HepG2 (cell line): ENCODE results near the gene PCYOX1L. TPM values are rescaled to one million over a fixed set of nuclear protein-coding genes. Genes with fewer than 3 reads are reported as not detected.

Experiments used
- ATAC-seq: fragments of 200-7000 bp; cut with Tn5 transposase; 3 replicates; pipeline ENCODE4 v1.9.1; 2020; ENCODE audit warnings: mild to moderate bottlenecking, moderate library complexity
- BruUV-seq: library from RNA; stranded (reverse); fragments of 400-500 nt; replicated peaks from 2 replicates; lab custom pipeline; 2021; lab: Mats Ljungman, UMichigan
- CTCF ChIA-PET: fragments of 300-600 bp; formaldehyde crosslinking; extraction: SDS; loops from one replicate; lab custom pipeline; 2021; ENCODE audit warnings: low total read pairs, inconsistent platforms, low intra/inter-chr PET ratio; lab: Yijun Ruan, JAX
- POLR2A ChIA-PET: fragments of 350-600 bp; sonication (Branson Sonifier 250); formaldehyde crosslinking; loops from one replicate; lab custom pipeline; 2020; ENCODE audit warnings: antibody characterized with exemption, inconsistent platforms; lab: Yijun Ruan, JAX
- DNase-seq: peaks from one replicate; pipeline ENCODE4 v3.0.0-alpha.2; 2015; ENCODE audit warnings: low spot score
- FAIRE-seq: peaks from 3 replicates; lab custom pipeline; 2011; peaks lifted over from hg19 to GRCh38; lab: Jason Lieb, UNC
- H2AFZ ChIP-seq: one replicate; pipeline ENCODE4 v1.6.1; 2011; ENCODE audit warnings: low read length, inconsistent platforms
- H3K27ac ChIP-seq: fragments of 300-600 bp; 3 replicates; pipeline ENCODE4 v1.8.0; 2011; ENCODE audit warnings: mixed run types, mild to moderate bottlenecking, mixed read lengths, low read length, inconsistent platforms; ENCODE audit not compliant: insufficient read depth; ENCODE audit errors: extremely low read length
- H3K27me3 ChIP-seq, 2 experiments: fragments of 200-600 bp in 1 of 2; 2 replicates in 1 of 2; 3 replicates in 1 of 2; pipeline versions ENCODE4 v1.6.0 to v1.8.0; 2011; ENCODE audit warnings: low read length in 2 of 2, mild to moderate bottlenecking in 2 of 2, moderate library complexity in 2 of 2, inconsistent platforms in 1 of 2; ENCODE audit not compliant: insufficient read depth in 2 of 2, control insufficient read depth in 1 of 2
- H3K36me3 ChIP-seq, 2 experiments: fragments of 200-600 bp in 1 of 2; replicated peaks in 1 of 2; 2 replicates in 1 of 2; 3 replicates in 1 of 2; pipeline versions ENCODE4 v1.5.1 to v1.8.0; 2011; ENCODE audit warnings: low read length in 2 of 2, inconsistent platforms in 1 of 2; ENCODE audit not compliant: insufficient read depth in 2 of 2, control insufficient read depth in 1 of 2
- H3K4me1 ChIP-seq: 2 replicates; pipeline ENCODE4 v1.5.1; 2012; ENCODE audit warnings: low read length, inconsistent platforms; ENCODE audit not compliant: insufficient read depth
- H3K4me2 ChIP-seq: 2 replicates; pipeline ENCODE4 v1.6.0; 2011; ENCODE audit warnings: low read depth, low read length, inconsistent platforms
- H3K4me3 ChIP-seq, 3 experiments: fragments of 200-600 bp in 1 of 3; sonication (generic), shearing (Covaris generic) in 1 of 3; replicated peaks in 1 of 3; 2 replicates each; pipeline ENCODE4 v1.5.1; 2011 to 2016; ENCODE audit warnings: low read length in 3 of 3, inconsistent platforms in 2 of 3, low read depth in 2 of 3, mild to moderate bottlenecking in 2 of 3, control low read depth in 1 of 3, mixed read lengths in 1 of 3; ENCODE audit not compliant: insufficient read depth in 1 of 3
- H3K79me2 ChIP-seq: one replicate; pipeline ENCODE4 v1.6.1; 2011; ENCODE audit warnings: low read length, inconsistent platforms; ENCODE audit not compliant: insufficient read depth
- H3K9ac ChIP-seq: 2 replicates; pipeline ENCODE4 v1.6.0; 2011; ENCODE audit warnings: mild to moderate bottlenecking, low read depth, low read length, inconsistent platforms; ENCODE audit not compliant: insufficient read depth
- H3K9me3 ChIP-seq: 2 replicates; pipeline ENCODE4 v1.5.1; 2012; ENCODE audit warnings: mild to moderate bottlenecking, low read length
- H4K20me1 ChIP-seq: 2 replicates; pipeline ENCODE4 v1.6.0; 2011; ENCODE audit warnings: inconsistent platforms, mild to moderate bottlenecking, low read length, moderate library complexity; ENCODE audit not compliant: insufficient read depth
- CEBPG ChIP-seq: IDR thresholded peaks from 2 replicates; pipeline ENCODE4 v1.6.1; 2016
- CTCF ChIP-seq: sonication (generic); formaldehyde crosslinking; IDR thresholded peaks from 2 replicates; pipeline ENCODE4 v1.5.0; 2020; ENCODE audit warnings: mild to moderate bottlenecking, missing genetic modification reagents, moderate library complexity
- HDAC2 ChIP-seq: sonication (generic); formaldehyde crosslinking; IDR thresholded peaks from 2 replicates; pipeline ENCODE4 v1.4.0; 2020; ENCODE audit warnings: missing genetic modification reagents
- HES4 ChIP-seq: sonication (generic); formaldehyde crosslinking; IDR thresholded peaks from 2 replicates; pipeline ENCODE4 v1.9.0; 2021; ENCODE audit warnings: mild to moderate bottlenecking, missing genetic modification reagents, borderline replicate concordance
- HNRNPK ChIP-seq: fragments of 200-400 bp; formaldehyde crosslinking; IDR thresholded peaks from 2 replicates; pipeline ENCODE4 v1.6.1; 2018; ENCODE audit warnings: low read length, low read depth, moderate library complexity, mild to moderate bottlenecking; ENCODE audit not compliant: poor library complexity, severe bottlenecking
- ISL2 ChIP-seq: sonication (generic); formaldehyde crosslinking; IDR thresholded peaks from 2 replicates; pipeline ENCODE4 v1.5.0; 2020; ENCODE audit warnings: missing genetic modification reagents
- PAX8 ChIP-seq: sonication (generic); formaldehyde crosslinking; IDR thresholded peaks from 2 replicates; pipeline ENCODE4 v1.8.0; 2022; ENCODE audit warnings: mild to moderate bottlenecking, missing genetic modification reagents, borderline replicate concordance
- PITX1 ChIP-seq: sonication (generic); formaldehyde crosslinking; IDR thresholded peaks from 2 replicates; pipeline ENCODE4 v1.5.1; 2020; ENCODE audit warnings: mild to moderate bottlenecking, missing genetic modification reagents
- SKI ChIP-seq: fragments of 450-650 bp; IDR thresholded peaks from one replicate; pipeline ENCODE4 v1.6.1; 2018; ENCODE audit warnings: mild to moderate bottlenecking; ENCODE audit not compliant: partially characterized antibody
- SRSF4 ChIP-seq: fragments of 200-400 bp; formaldehyde crosslinking; IDR thresholded peaks from one replicate; pipeline ENCODE4 v1.6.1; 2018; ENCODE audit warnings: mild to moderate bottlenecking, low read depth, low read length, moderate library complexity; ENCODE audit not compliant: poor library complexity, severe bottlenecking
- TCF7L2 ChIP-seq: IDR thresholded peaks from 2 replicates; pipeline ENCODE4 v1.6.1; 2011; ENCODE audit warnings: mild to moderate bottlenecking, low read depth, low read length, moderate library complexity
- ZSCAN20 ChIP-seq: sonication (generic); formaldehyde crosslinking; IDR thresholded peaks from 2 replicates; pipeline ENCODE4 v1.4.0; 2020; ENCODE audit warnings: missing genetic modification reagents, mild to moderate bottlenecking, borderline replicate concordance
- WGBS: methylation state at CpG from one replicate; pipeline ENCODE4 v1.1.6; 2017; ENCODE audit warnings: low lambda C conversion rate; 5-methylcytosine and 5-hydroxymethylcytosine counted together
- in situ Hi-C: cut with HindIII; loops from 2 replicates; pipeline ENCODE4 v1.10.0; 2017; ENCODE audit warnings: low pct_unique_long_range_greater_than_20kb; ENCODE audit not compliant: extremely low pct_ligation_motif_present
- intact Hi-C: fragments of 100-400 bp; cut with micrococcal nuclease; formaldehyde crosslinking; loops from one replicate; pipeline ENCODE4 v1.10.0; 2022; ENCODE audit not compliant: unreplicated experiment
- polyA plus RNA-seq, 8 experiments: library from polyadenylated mRNA; depleted of rRNA in 3 of 8; stranded (reverse) in 7 of 8; unstranded in 1 of 8; fragments of >200 nt; fragmentation: Illumina TruSeq in 4 of 8; extraction: Trizol in 4 of 8; gene quantifications; 2 replicates each; pipeline versions ENCODE4 v1.2.1 to v1.2.3, GENCODE V29; 2011 to 2016; ENCODE audit warnings: low read depth in 4 of 8, missing spikeins in 1 of 8, mixed read lengths in 1 of 8; ENCODE audit not compliant: insufficient read depth in 1 of 8
- total RNA-seq, 5 experiments: library from RNA; depleted of rRNA; stranded (reverse); fragments of >200 nt; fragmentation: Illumina TruSeq; extraction: Trizol; gene quantifications; 2 replicates each; pipeline ENCODE4 v1.2.3, GENCODE V29; 2016; ENCODE audit warnings: low read depth in 1 of 5
- TF ChIP-seq, protein P1 (sequence below): sonication (generic); formaldehyde crosslinking; IDR thresholded peaks from 2 replicates; pipeline ENCODE4 v1.5.0; 2020; ENCODE audit warnings: mild to moderate bottlenecking, low read depth, missing genetic modification reagents, borderline replicate concordance
- TF ChIP-seq, protein P2 (sequence below): IDR thresholded peaks from 2 replicates; pipeline ENCODE4 v1.6.1; 2016; ENCODE audit warnings: low read depth, missing genetic modification reagents, missing compliant biosample characterization
- TF ChIP-seq, protein P3 (sequence below): sonication (generic); formaldehyde crosslinking; IDR thresholded peaks from 2 replicates; pipeline ENCODE4 v1.9.0; 2021; ENCODE audit warnings: missing genetic modification reagents, borderline replicate concordance

PCYOX1L gene
- total and polyA plus RNA-seq, 2 of the 13 experiments (the other 11 are each of a cell fraction or from before 2014, with no cell fraction given), result 1.00 to 3.7 TPM

DNA sequence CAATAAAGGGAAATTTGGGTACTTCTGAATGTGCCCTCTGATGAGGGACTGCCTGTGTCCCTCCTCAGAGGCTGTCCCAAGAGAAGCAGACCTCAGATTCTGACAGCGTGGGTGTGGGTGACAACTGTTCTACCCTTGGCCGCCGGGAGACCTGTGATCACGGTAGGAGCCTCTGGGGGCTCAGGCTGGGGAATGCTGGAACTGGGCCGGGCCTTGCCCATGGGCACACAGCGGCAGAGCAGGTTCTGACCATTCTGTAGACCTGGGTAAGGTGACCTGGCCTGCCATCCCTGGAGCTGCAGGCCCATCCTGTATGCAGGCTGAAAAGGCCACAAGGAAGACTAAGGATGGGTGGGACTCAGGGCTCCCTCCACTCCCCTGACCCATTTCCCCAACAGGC, 42.1 kb upstream of the PCYOX1L start:
- ChIA-PET POLR2A (no interaction called here), CTCF (interaction anchor here (1.8 to 2.3 kb wide), 2 partner anchors 52 to 249 kb away, joined by 4 to 12 read pairs; no protein-coding TSS in a partner anchor)
- in situ Hi-C loops (no loop called here), intact Hi-C loops (loop anchor here (2.0 kb wide), 1 partner anchor 249 kb away; no protein-coding TSS in a partner anchor)
- Histone ChIP-seq H4K20me1 (no peaks in the 10 kb centered on the region), H3K27me3 (no peaks in the 10 kb centered on the region; a peak in 1 of 5 replicates), H3K27ac (no peak overlapping the region), H3K9ac (no peak overlapping the region), H3K4me2 (no peak overlapping the region), H3K4me1 (peaks cover 17% of the 10 kb centered on the region), H3K4me3 (no peak overlapping the region), H3K79me2 (no peaks in the 10 kb centered on the region), H3K9me3 (no peaks in the 10 kb centered on the region), H2AFZ (no peak overlapping the region), H3K36me3 (no peaks in the 10 kb centered on the region)
- no peak for ATAC-seq
- 40% methylated on average over 4 of the region's 6 CpGs for WGBS
- no TSS peak for BruUV-seq
- FAIRE-seq, result no peak
- DNase-seq, result no peak
- TF ChIP-seq HNRNPK (no peak), CTCF (no peak), HDAC2 (no peak), PAX8 (CRISPR knock-in tag) (no peak), SRSF4 (no peak), CEBPG (CRISPR knock-in tag) (no peak), PITX1 (CRISPR knock-in tag) (no peak), TCF7L2 (no peak), SKI (no peak), ISL2 (CRISPR knock-in tag) (no peak), HES4 (CRISPR knock-in tag) (no peak), ZSCAN20 (CRISPR knock-in tag) (no peak)
- TF ChIP-seq, protein P1, sequence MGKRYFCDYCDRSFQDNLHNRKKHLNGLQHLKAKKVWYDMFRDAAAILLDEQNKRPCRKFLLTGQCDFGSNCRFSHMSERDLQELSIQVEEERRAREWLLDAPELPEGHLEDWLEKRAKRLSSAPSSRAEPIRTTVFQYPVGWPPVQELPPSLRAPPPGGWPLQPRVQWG (CRISPR knock-in tag), result no peak
- TF ChIP-seq, protein P2, sequence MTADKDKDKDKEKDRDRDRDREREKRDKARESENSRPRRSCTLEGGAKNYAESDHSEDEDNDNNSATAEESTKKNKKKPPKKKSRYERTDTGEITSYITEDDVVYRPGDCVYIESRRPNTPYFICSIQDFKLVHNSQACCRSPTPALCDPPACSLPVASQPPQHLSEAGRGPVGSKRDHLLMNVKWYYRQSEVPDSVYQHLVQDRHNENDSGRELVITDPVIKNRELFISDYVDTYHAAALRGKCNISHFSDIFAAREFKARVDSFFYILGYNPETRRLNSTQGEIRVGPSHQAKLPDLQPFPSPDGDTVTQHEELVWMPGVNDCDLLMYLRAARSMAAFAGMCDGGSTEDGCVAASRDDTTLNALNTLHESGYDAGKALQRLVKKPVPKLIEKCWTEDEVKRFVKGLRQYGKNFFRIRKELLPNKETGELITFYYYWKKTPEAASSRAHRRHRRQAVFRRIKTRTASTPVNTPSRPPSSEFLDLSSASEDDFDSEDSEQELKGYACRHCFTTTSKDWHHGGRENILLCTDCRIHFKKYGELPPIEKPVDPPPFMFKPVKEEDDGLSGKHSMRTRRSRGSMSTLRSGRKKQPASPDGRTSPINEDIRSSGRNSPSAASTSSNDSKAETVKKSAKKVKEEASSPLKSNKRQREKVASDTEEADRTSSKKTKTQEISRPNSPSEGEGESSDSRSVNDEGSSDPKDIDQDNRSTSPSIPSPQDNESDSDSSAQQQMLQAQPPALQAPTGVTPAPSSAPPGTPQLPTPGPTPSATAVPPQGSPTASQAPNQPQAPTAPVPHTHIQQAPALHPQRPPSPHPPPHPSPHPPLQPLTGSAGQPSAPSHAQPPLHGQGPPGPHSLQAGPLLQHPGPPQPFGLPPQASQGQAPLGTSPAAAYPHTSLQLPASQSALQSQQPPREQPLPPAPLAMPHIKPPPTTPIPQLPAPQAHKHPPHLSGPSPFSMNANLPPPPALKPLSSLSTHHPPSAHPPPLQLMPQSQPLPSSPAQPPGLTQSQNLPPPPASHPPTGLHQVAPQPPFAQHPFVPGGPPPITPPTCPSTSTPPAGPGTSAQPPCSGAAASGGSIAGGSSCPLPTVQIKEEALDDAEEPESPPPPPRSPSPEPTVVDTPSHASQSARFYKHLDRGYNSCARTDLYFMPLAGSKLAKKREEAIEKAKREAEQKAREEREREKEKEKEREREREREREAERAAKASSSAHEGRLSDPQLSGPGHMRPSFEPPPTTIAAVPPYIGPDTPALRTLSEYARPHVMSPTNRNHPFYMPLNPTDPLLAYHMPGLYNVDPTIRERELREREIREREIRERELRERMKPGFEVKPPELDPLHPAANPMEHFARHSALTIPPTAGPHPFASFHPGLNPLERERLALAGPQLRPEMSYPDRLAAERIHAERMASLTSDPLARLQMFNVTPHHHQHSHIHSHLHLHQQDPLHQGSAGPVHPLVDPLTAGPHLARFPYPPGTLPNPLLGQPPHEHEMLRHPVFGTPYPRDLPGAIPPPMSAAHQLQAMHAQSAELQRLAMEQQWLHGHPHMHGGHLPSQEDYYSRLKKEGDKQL, result no peak
- TF ChIP-seq, protein P3, sequence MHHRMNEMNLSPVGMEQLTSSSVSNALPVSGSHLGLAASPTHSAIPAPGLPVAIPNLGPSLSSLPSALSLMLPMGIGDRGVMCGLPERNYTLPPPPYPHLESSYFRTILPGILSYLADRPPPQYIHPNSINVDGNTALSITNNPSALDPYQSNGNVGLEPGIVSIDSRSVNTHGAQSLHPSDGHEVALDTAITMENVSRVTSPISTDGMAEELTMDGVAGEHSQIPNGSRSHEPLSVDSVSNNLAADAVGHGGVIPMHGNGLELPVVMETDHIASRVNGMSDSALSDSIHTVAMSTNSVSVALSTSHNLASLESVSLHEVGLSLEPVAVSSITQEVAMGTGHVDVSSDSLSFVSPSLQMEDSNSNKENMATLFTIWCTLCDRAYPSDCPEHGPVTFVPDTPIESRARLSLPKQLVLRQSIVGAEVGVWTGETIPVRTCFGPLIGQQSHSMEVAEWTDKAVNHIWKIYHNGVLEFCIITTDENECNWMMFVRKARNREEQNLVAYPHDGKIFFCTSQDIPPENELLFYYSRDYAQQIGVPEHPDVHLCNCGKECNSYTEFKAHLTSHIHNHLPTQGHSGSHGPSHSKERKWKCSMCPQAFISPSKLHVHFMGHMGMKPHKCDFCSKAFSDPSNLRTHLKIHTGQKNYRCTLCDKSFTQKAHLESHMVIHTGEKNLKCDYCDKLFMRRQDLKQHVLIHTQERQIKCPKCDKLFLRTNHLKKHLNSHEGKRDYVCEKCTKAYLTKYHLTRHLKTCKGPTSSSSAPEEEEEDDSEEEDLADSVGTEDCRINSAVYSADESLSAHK, result no peak
